Small intestine (tissue), 7 donors: Measurements from ENCODE around the gene M6PR. TPM values are rescaled to one million over a fixed set of nuclear protein-coding genes. Genes with fewer than 3 reads are reported as not detected.
"Not testable (repeated sequence)": the region's sequence is repeated elsewhere in the genome, so short reads cannot be mapped to it uniquely, and the experiment has no call there.

Source experiments
- DNase-seq, 2 donors: peaks; one replicate each; pipeline versions ENCODE4 v3.0.0 to v3.0.0-alpha.2; 2013
- FAIRE-seq: peaks from 2 replicates; lab custom pipeline; 2012; peaks lifted over from hg19 to GRCh38; lab: Jason Lieb, UNC
- H3K27ac ChIP-seq, 3 donors: one replicate each; pipeline ENCODE4 v1.5.1; 2013; ENCODE audit warnings: low read length in 2 of 3, mild to moderate bottlenecking in 2 of 3, control low read depth in 1 of 3, inconsistent platforms in 1 of 3, low read depth in 1 of 3, moderate library complexity in 1 of 3
- H3K27me3 ChIP-seq, 3 donors: one replicate each; pipeline ENCODE4 v1.6.1; 2013; ENCODE audit warnings: low read length in 3 of 3, inconsistent platforms in 1 of 3; ENCODE audit not compliant: control insufficient read depth in 3 of 3, insufficient read depth in 3 of 3
- H3K36me3 ChIP-seq, 3 donors: one replicate each; pipeline ENCODE4 v1.6.1; 2013; ENCODE audit warnings: low read length in 3 of 3, inconsistent platforms in 1 of 3, low read depth in 1 of 3, mild to moderate bottlenecking in 1 of 3, moderate library complexity in 1 of 3; ENCODE audit not compliant: control insufficient read depth in 3 of 3, insufficient read depth in 2 of 3
- H3K4me1 ChIP-seq, 3 donors: one replicate each; pipeline ENCODE4 v1.6.1; 2013; ENCODE audit warnings: low read length in 2 of 3, inconsistent platforms in 1 of 3, low read depth in 1 of 3, mild to moderate bottlenecking in 1 of 3, moderate library complexity in 1 of 3; ENCODE audit not compliant: control insufficient read depth in 3 of 3, insufficient read depth in 2 of 3
- H3K4me3 ChIP-seq, 3 donors: one replicate each; pipeline ENCODE4 v1.5.1; 2013; ENCODE audit warnings: low read length in 3 of 3, control low read depth in 1 of 3, inconsistent platforms in 1 of 3, low read depth in 1 of 3, mild to moderate bottlenecking in 1 of 3, moderate library complexity in 1 of 3
- H3K9me3 ChIP-seq, 2 donors: one replicate each; pipeline ENCODE4 v1.6.1; 2013; ENCODE audit warnings: low read depth in 1 of 2, low read length in 1 of 2; ENCODE audit not compliant: control insufficient read depth in 2 of 2, insufficient read depth in 1 of 2
- WGBS, 3 donors: extraction: QIAGEN DNeasy Blood & Tissue Kit; methylation state at CpG; one replicate each; pipeline ENCODE4 v1.1.7; 2013; 5-methylcytosine and 5-hydroxymethylcytosine counted together
- polyA plus RNA-seq, 4 donors: library from polyadenylated mRNA; stranded (reverse) in 3 of 4; unstranded in 1 of 4; fragments of 200-250 nt in 3 of 4; fragments of 120-200 nt in 1 of 4; gene quantifications; one replicate each; pipeline versions ENCODE4 v1.2.1 to v1.2.3, GENCODE V29; 2013
- donor health status: healthy with polysubstance abuse.
- donor health status: control.
- donor health status: control.
- donor health status: Bipolar disorder and iron deficiency.
- donor health status: healthy.

Gene M6PR
- polyA plus RNA-seq, 4 donors, result 25.9 to 169 (median 40.7) TPM

GRCh38 chr12:8947737-8948136 is 1.7 kb downstream of the M6PR start:
- Histone ChIP-seq H3K36me3 (peaks cover 2 to 17% (median 4%) of the 10 kb centered on the region in 3 donors), H3K4me1 (peaks cover 0 to 11% (median 2%) of the 10 kb centered on the region in 3 donors), H3K9me3 (no peaks in the 10 kb centered on the region), H3K27ac (no peak overlapping the region), H3K4me3 (no peak overlapping the region), H3K27me3 (no peaks in the 10 kb centered on the region)
- DNase-seq, result no peak
- FAIRE-seq, result no peak

GRCh38 chr12:8946733-8947132 is 2.7 kb downstream of the M6PR start:
- FAIRE-seq (no peak), DNase-seq (no peak)
- 67 to 91% (median 77%) methylated on average over 1 of the region's 1 CpG for WGBS, 3 donors
- Histone ChIP-seq H3K4me1 (peaks cover 0 to 11% (median 2%) of the 10 kb centered on the region in 3 donors), H3K27ac (no peak overlapping the region), H3K27me3 (no peaks in the 10 kb centered on the region), H3K9me3 (no peaks in the 10 kb centered on the region), H3K4me3 (no peak overlapping the region), H3K36me3 (peaks cover 7 to 22% (median 8%) of the 10 kb centered on the region in 3 donors)

GRCh38 chr12:8943565-8944186 is 5.8 kb downstream of the M6PR start:
- no peak overlapping the region for H3K27ac ChIP-seq
- H3K4me1 ChIP-seq, result peaks cover 0 to 11% (median 2%) of the 10 kb centered on the region in 3 donors
- WGBS, 3 donors, result 90 to 94% (median 92%) methylated on average over 10 of the region's 10 CpGs
- peaks cover 7 to 28% (median 12%) of the 10 kb centered on the region in 3 donors for H3K36me3 ChIP-seq
- FAIRE-seq, result no peak
- H3K4me3 ChIP-seq, result no peak overlapping the region
- H3K27me3 ChIP-seq, result no peaks in the 10 kb centered on the region
- no peak for DNase-seq
- no peaks in the 10 kb centered on the region for H3K9me3 ChIP-seq

- peaks cover 7 to 29% (median 12%) of the 10 kb centered on the region in 3 donors for H3K36me3 ChIP-seq
- FAIRE-seq, result no peak
- WGBS, 3 donors, result 80 to 92% (median 81%) methylated on average over 5 of the region's 5 CpGs
These were observed 7.6 kb downstream of the M6PR start for GRCh38 chr12:8941691-8942478.

GRCh38 chr12:8937842-8938442 is 11.5 kb downstream of the M6PR start:
- H3K27ac ChIP-seq, H3K9me3 ChIP-seq, H3K27me3 ChIP-seq, H3K4me1 ChIP-seq, DNase-seq, FAIRE-seq, H3K4me3 ChIP-seq: not testable (repeated sequence)
- WGBS, 3 donors, result 76 to 94% (median 79%) methylated on average over 3 of the region's 5 CpGs
- peaks cover 5 to 19% (median 7%) of the 10 kb centered on the region in 3 donors for H3K36me3 ChIP-seq

More at GRCh38 chr12:8941691-8942478, 7.6 kb downstream of the M6PR start:
- Histone ChIP-seq H3K27me3 (no peaks in the 10 kb centered on the region), H3K9me3 (no peaks in the 10 kb centered on the region), H3K4me1 (no peaks in the 10 kb centered on the region), H3K4me3 (no peak overlapping the region), H3K27ac (no peak overlapping the region)
- DNase-seq, result no peak

- 95 to 96% (median 95%) methylated on average over 7 of the region's 7 CpGs for WGBS, 3 donors
- no peak for FAIRE-seq
- Histone ChIP-seq H3K27me3 (no peaks in the 10 kb centered on the region), H3K36me3 (peaks cover 0 to 11% (median 3%) of the 10 kb centered on the region in 3 donors), H3K9me3 (no peaks in the 10 kb centered on the region), H3K4me3 (no peak overlapping the region), H3K4me1 (no peaks in the 10 kb centered on the region), H3K27ac (no peak overlapping the region)
- DNase-seq, result no peak
These were observed 12.7 kb downstream of the M6PR start for GRCh38 chr12:8936735-8937134.

GRCh38 chr12:8934080-8934479 is 15.4 kb downstream of the M6PR start:
- H3K36me3 ChIP-seq, result peaks cover 0 to 14% (median 0%) of the 10 kb centered on the region in 3 donors
- H3K4me3 ChIP-seq, FAIRE-seq, H3K27ac ChIP-seq, H3K9me3 ChIP-seq, DNase-seq, H3K4me1 ChIP-seq, H3K27me3 ChIP-seq: not testable (repeated sequence)
- 91 to 93% (median 92%) methylated on average over 3 to 4 of the region's 4 CpGs for WGBS, 3 donors

- WGBS, 3 donors, result 85 to 90% (median 85%) methylated on average over 2 of the region's 3 CpGs
- H3K9me3 ChIP-seq, DNase-seq, H3K27me3 ChIP-seq, H3K27ac ChIP-seq, FAIRE-seq, H3K4me3 ChIP-seq, H3K4me1 ChIP-seq: not testable (repeated sequence)
- peaks cover 0 to 11% (median 0%) of the 10 kb centered on the region in 3 donors for H3K36me3 ChIP-seq
These were observed 17.0 kb downstream of the M6PR start for GRCh38 chr12:8932464-8932863.
